Ovary (tissue), 9 donors: ENCODE measurements around the gene PLK5. TPM values are rescaled to one million over a fixed set of nuclear protein-coding genes. Genes with fewer than 3 reads are reported as not detected.

Experiments
- DNase-seq, 5 donors: peaks; one replicate each; pipeline ENCODE4 v3.0.0-alpha.2; 2019 to 2020
- H3K27ac ChIP-seq, 2 donors: fragments of 200-600 bp; one replicate each; pipeline versions ENCODE4 v1.5.1 to v1.8.0; 2019 to 2022
- H3K27me3 ChIP-seq: fragments of 200-600 bp; one replicate; pipeline ENCODE4 v1.8.0; 2022
- H3K36me3 ChIP-seq: fragments of 200-600 bp; sonication (generic); one replicate; pipeline ENCODE4 v1.5.1; 2019
- H3K4me1 ChIP-seq: one replicate; pipeline ENCODE4 v1.8.1; 2013; ENCODE audit warnings: mild to moderate bottlenecking, moderate library complexity; ENCODE audit not compliant: insufficient read depth
- H3K4me3 ChIP-seq: fragments of 200-600 bp; sonication (generic); one replicate; pipeline ENCODE4 v1.5.1; 2017
- H3K9me3 ChIP-seq, 2 donors: fragments of 200-600 bp in 1 of 2; sonication (generic) in 1 of 2; one replicate each; pipeline versions ENCODE4 v1.5.1 to v1.8.1; 2013 to 2019; ENCODE audit warnings: mild to moderate bottlenecking in 1 of 2, moderate library complexity in 1 of 2
- EP300 ChIP-seq: sonication (generic); formaldehyde crosslinking; IDR thresholded peaks from one replicate; pipeline ENCODE4 v1.6.1; 2017; ENCODE audit warnings: antibody characterized with exemption
- POLR2A ChIP-seq: fragments of 450-650 bp; IDR thresholded peaks from one replicate; pipeline ENCODE4 v1.6.1; 2017; ENCODE audit warnings: antibody characterized with exemption, mild to moderate bottlenecking, moderate library complexity
- WGBS, 3 donors: extraction: QIAGEN DNeasy Blood & Tissue Kit in 1 of 3; methylation state at CpG; one replicate each; pipeline versions ENCODE4 v1.1.5 to v1.1.7; 2013 to 2017; 5-methylcytosine and 5-hydroxymethylcytosine counted together
- intact Hi-C, 4 donors: fragments of 100-400 bp; cut with DNase I; formaldehyde crosslinking; loops; one replicate each; pipeline versions ENCODE4 v1.11.0 to v1.15.1; 2022 to 2023
- polyA plus RNA-seq, 2 donors: library from polyadenylated mRNA; stranded (reverse); fragments of 200-250 nt in 1 of 2; fragments of 350-450 nt in 1 of 2; fragmentation: Illumina TruSeq in 1 of 2; extraction: RNeasy Lipid Tissue Mini Kit (QIAGEN cat#74804) in 1 of 2; gene quantifications; one replicate each; pipeline ENCODE4 v1.2.3, GENCODE V29; 2013 to 2014
- total RNA-seq, 7 donors: library from RNA; depleted of rRNA in 2 of 7; stranded (reverse); fragments of >200 nt in 2 of 7; fragmentation: NEBNext Ultra II Directional in 3 of 7; extraction: Animal tissue kit (Norgen Biotek cat#: 25700) in 3 of 7; gene quantifications; one replicate each; pipeline versions ENCODE4 v1.1.0 to v1.2.4, GENCODE V29; 2016 to 2023
- TF ChIP-seq, protein P1 (sequence below), 3 donors: fragments of 450-650 bp in 2 of 3; fragments of 200-600 bp in 1 of 3; IDR thresholded peaks; one replicate each; pipeline versions ENCODE4 v1.5.1 to v1.8.0; 2016 to 2022; ENCODE audit warnings: antibody characterized with exemption in 3 of 3, mild to moderate bottlenecking in 1 of 3
- donor health status: DM: no; HTN: no; CAD: no; lungs with moderate emphysema.
- donor health status: DM: no; HTN: no; CAD: no.
- donor health status: Bipolar disorder and iron deficiency.
- donor health status: DM: yes; HTN: yes; CAD: no.
- donor health status: DM: no; HTN: no; CAD: no.
- donor health status: DM: yes; HTN: yes; CAD: no.

PLK5 gene
- total and polyA plus RNA-seq, 9 donors = 0.11 to 1.1 (median 0.65) TPM; not detected in 5

DNA sequence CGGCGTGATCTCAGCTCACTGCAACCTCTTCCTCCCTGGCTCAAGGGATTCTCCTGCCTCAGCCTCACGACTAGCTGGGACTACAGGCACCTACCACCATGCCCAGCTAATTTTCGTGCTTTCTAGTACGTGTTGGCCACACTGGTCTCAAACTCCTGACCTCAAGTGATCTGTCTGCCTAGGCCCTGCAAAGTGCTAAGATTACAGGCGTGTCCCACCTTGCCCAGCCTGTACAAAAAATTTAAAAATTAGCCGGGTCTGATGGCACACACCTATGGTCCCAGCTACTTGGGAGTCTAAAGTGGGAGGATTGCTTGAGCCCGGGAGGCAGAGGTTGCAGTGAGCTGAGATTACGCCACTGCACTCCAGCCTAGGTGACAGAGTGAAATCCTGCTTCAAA lies 48.9 kb downstream of the PLK5 start:
- no peaks in the 10 kb centered on the region for H3K36me3 ChIP-seq
- no peaks in the 10 kb centered on the region for H3K27me3 ChIP-seq
- DNase-seq = no peak
- TF ChIP-seq, protein P1, sequence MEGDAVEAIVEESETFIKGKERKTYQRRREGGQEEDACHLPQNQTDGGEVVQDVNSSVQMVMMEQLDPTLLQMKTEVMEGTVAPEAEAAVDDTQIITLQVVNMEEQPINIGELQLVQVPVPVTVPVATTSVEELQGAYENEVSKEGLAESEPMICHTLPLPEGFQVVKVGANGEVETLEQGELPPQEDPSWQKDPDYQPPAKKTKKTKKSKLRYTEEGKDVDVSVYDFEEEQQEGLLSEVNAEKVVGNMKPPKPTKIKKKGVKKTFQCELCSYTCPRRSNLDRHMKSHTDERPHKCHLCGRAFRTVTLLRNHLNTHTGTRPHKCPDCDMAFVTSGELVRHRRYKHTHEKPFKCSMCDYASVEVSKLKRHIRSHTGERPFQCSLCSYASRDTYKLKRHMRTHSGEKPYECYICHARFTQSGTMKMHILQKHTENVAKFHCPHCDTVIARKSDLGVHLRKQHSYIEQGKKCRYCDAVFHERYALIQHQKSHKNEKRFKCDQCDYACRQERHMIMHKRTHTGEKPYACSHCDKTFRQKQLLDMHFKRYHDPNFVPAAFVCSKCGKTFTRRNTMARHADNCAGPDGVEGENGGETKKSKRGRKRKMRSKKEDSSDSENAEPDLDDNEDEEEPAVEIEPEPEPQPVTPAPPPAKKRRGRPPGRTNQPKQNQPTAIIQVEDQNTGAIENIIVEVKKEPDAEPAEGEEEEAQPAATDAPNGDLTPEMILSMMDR (IDR thresholded peaks at IDR 0.05) = no peak
- TF ChIP-seq POLR2A (no peak), EP300 (no peak)
- no peaks in the 10 kb centered on the region for H3K9me3 ChIP-seq
- intact Hi-C loops = no loop called here
- no peak overlapping the region for H3K4me3 ChIP-seq
- 82 to 86% (median 86%) methylated on average over 9 of the region's 9 CpGs for WGBS, 3 donors
- H3K27ac ChIP-seq = no peak overlapping the region
- H3K4me1 ChIP-seq = no peaks in the 10 kb centered on the region

- no peaks in the 10 kb centered on the region for H3K4me1 ChIP-seq
- H3K36me3 ChIP-seq = no peaks in the 10 kb centered on the region
- no peak for TF ChIP-seq EP300
- TF ChIP-seq, protein P1 (IDR thresholded peaks at IDR 0.05) = no peak
- TF ChIP-seq POLR2A = no peak
- H3K9me3 ChIP-seq = no peaks in the 10 kb centered on the region
- DNase-seq = no peak
- no peak overlapping the region for H3K4me3 ChIP-seq
- H3K27ac ChIP-seq = no peak overlapping the region
- 75 to 82% (median 81%) methylated on average over 34 of the region's 34 CpGs for WGBS, 3 donors
- H3K27me3 ChIP-seq = no peaks in the 10 kb centered on the region
- intact Hi-C loops = no loop called here
Observed at GRCh38 chr19:1574354-1575136, 50.7 kb downstream of the PLK5 start.

- TF ChIP-seq EP300 = no peak
- TF ChIP-seq POLR2A = no peak
- TF ChIP-seq, protein P1 (IDR thresholded peaks at IDR 0.05) = no peak
- 73 to 78% (median 76%) methylated on average over 22 of the region's 22 CpGs for WGBS, 3 donors
- Histone ChIP-seq H3K4me3 (no peak overlapping the region), H3K36me3 (no peaks in the 10 kb centered on the region), H3K9me3 (no peaks in the 10 kb centered on the region), H3K27me3 (no peaks in the 10 kb centered on the region), H3K27ac (no peak overlapping the region), H3K4me1 (no peaks in the 10 kb centered on the region)
- DNase-seq = no peak
- intact Hi-C loops = no loop called here
Observed at GRCh38 chr19:1575323-1576241, 51.7 kb downstream of the PLK5 start.

DNA sequence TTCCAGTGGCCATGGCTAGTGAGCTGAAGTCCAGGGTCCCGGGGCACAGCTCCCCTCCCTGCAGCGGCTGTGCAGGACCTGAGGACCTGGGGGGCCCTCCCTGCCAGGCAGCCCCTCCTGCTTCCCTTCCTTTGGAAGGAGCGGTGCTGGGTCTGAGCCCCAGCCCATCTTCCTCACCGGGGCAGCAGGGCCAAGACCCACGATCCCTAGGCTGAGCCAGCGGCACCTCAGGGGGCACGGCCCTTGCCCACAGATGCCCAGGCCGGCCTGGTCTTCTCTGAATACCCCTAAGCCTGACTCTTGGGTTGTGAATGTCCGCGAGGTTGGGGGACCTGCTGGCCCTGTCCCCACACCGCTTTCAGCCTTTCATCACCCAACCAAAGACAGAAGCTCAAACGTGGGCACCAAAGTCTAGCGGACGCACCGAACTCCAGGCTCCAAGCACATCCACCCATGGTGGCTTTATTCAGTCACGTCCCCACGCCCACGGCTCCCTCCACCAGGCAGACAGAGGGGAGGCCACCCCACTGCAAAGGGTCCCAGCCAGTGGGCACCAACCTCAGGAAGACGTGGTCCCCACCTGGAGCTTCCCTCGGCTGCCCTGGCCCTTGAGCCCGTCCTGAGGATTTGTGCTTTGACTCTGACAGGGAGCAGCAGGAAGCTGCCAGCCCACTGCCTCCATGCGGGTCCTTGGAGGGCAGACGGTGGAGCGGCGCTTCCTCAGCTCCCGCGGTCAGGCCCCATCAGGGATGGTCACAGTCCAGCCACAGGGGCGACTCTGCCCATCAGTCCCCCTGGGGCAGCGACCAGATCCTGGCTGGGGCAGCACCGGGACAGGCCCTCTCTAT lies 52.6 kb downstream of the PLK5 start:
- DNase-seq = no peak
- intact Hi-C loops = no loop called here
- TF ChIP-seq, protein P1 (IDR thresholded peaks at IDR 0.05) = no peak
- TF ChIP-seq POLR2A (no peak), EP300 (no peak)
- H3K9me3 ChIP-seq = no peaks in the 10 kb centered on the region
- no peak overlapping the region for H3K27ac ChIP-seq
- 77 to 84% (median 80%) methylated on average over 25 to 30 of the region's 30 CpGs for WGBS, 3 donors
- H3K27me3 ChIP-seq = no peaks in the 10 kb centered on the region
- no peak overlapping the region for H3K4me3 ChIP-seq
- no peaks in the 10 kb centered on the region for H3K4me1 ChIP-seq
- H3K36me3 ChIP-seq = no peaks in the 10 kb centered on the region
